GM19395 (cell line): ENCODE measurements around the gene TOM1.
"Not testable (repeated sequence)": the region's sequence is repeated elsewhere in the genome, so short reads cannot be mapped to it uniquely, and the experiment has no call there.

ENCODE experiments used
- ATAC-seq: cut with Tn5 transposase; IDR thresholded peaks from one replicate; pipeline ENCODE4 v1.9.1; 2021; ENCODE audit warnings: mild to moderate bottlenecking, moderate library complexity; ENCODE audit not compliant: unreplicated experiment

TOM1 gene

DNA sequence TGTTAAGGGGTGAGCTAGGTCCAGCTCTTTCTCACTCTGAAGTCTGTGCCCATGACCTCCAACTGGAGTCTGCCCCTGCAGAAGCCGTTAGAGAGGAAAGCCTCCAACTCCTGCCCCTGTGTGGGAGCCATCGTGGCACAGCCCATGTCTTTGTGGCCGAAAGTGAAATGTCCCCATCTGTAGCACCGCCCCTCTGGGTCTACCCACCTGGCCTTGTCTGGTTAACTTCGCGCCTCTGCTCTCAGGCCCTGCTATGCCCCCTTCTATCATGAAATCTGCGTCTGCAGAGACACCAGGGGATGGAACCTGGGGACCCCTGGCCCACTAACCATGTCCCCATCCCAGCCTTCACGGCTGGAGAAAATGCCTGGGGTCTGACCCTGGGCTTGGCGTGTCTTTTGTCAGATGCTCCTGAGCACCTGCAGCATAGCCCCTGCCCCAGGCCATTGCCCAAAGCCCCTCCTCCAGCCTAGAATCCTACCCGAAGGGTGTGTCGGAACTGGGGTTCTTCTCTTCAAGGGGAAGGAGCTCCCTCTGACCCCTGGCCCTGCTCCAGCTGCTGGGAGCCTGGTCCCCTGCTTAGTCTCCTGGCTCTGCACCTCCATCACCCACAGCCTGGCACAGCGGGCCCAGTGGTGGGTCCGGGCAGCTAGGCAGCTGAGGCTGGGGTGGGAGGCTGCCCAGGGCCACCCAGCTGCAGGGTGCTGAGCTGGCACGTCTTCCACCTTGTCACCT is 45.4 kb downstream of the TOM1 start:
- ATAC-seq: no peak

DNA sequence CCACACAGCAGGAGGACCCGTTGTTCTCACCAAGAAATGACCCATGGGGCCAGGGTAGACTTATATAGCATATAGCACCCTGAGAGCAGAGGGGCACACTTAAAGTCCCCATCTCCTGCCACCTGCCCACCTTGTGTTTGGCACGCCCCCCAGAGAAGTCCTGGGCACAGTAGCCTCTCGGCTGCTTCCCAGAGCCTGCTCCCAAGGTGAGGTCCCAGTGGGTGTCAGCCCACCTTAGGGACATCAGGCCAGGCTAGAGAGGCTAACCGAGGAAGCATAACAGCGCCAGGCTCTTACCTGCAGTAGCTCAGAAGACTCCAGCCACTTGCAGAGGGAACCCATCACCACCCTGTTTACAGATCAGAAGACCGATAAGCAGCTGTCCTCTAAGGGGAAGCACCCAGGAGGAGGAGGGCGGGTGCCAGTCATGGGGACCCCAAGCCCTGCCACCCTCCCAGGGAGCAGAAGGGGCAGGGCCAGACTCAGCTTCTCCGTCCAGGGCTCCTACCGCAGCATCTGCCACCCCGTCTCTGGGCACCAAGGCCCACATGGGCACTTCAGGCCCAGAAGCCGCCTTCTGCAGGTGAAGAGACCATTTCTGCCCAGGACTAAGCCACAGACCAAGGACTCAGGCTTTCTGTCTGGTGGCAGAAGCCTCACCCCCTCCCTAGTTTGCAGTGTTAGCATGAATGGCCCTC is 46.3 kb downstream of the TOM1 start:
- ATAC-seq: no peak

DNA sequence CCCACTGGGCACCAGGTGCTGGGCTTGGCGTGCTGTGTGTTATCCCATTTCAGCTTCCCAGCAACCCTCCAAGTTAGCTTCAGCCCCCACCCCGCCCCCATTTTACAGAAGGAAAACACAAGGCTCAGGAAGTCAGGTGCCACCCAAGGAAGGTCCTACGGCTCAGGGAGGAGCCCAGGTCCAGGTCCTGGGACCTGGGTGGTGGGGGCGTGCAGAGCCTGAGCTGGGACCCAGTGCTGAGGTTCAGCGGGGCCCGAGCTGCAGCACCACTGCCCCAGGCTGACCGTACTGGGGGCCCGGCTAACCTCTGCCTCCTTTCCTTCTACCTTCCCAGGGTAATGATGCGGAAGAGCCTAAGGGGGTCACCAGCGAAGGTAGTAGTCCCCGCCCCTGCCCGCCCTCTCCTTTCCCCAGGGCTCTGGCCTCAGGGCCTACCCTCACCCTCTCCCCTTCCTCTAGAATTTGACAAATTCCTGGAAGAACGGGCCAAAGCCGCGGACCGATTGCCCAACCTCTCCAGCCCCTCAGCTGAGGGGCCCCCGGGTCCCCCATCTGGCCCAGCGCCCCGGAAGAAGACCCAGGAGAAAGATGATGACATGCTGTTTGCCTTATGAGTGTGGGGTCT is 47.0 kb downstream of the TOM1 start:
- no peak for ATAC-seq

DNA sequence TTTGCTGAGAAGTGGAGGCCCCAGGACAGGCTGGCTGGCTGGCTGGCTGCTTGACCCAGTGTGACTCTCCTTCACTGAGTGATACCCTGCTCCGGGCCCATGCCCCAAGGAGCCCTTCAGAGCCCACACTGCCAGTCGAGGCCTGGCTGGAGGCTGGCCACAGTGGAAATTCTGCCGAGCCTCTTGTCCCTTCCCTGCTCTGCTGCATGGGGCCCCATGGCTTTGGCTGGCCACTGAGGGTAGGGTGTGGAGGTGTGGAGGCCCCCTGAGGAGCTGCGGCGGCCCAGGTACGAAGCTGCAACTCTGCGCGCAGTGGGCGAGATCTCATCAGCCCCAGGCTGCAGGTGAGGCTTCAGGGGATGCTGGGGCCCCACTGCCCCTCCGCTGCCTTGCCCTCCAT is 47.8 kb downstream of the TOM1 start:
- no peak for ATAC-seq

DNA sequence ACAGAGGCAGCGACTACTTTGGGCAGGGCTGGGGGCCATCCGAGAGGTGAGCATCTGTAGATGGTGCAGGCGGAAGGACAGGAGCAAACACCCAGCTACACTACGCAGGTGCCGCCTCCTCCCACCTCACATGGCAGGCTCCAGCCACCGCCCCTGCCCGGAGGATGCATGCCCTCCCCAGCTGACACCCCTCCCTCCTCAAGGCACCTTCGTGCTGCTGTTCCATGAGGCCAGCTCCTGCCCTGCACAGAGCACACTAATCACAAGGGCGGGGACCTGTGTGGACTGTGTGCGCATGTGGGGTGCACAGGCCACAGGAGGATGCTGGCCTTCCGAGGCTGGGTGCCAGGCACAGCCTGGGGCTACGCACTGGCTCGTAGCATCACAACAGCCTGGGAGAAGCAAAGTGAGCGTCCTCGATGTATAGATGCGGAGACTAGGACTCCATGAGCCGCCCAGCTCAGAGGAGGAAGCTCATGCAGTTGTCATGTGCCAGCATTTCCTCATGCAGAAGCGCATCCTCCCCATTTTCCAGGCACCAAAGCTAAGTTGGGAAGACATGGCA is 48.4 kb downstream of the TOM1 start:
- no peak for ATAC-seq

DNA sequence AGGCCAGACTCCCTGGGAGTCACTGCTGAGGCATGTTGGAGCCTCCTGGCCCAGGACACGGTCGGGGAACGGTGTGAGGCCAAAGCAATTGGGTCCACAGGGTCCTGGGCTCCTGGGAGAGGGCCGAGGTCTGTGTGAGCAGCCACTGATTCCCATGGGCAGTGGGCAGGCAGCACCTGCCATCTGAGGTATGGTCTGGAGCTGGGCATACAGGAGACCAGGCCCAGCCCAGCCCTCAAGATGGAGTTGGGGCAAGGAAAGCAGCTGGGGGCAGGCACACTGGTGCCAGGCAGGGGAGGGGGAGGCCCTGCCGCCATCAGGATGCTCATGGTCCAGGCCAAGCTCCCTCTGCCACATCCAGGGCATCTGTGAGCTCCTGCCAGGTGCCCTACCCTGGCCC is 49.0 kb downstream of the TOM1 start:
- ATAC-seq: no peak

DNA sequence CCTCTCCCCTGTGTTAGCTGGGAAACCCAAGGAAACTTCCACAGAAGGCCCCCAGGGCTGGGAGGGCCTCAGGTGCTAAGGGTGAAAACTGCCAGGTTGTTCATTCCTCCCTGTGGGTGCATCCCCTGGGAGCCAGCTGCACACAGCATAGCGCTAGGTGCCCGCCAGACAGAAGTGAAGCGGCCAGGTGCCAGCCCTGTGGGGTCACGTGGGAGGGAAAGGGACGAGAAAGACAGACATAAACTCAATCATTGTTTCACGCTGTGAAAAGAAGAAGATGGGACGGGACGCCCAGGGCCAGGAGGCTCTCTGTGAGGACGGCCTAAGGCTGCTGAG is 49.6 kb downstream of the TOM1 start:
- ATAC-seq: no peak

DNA sequence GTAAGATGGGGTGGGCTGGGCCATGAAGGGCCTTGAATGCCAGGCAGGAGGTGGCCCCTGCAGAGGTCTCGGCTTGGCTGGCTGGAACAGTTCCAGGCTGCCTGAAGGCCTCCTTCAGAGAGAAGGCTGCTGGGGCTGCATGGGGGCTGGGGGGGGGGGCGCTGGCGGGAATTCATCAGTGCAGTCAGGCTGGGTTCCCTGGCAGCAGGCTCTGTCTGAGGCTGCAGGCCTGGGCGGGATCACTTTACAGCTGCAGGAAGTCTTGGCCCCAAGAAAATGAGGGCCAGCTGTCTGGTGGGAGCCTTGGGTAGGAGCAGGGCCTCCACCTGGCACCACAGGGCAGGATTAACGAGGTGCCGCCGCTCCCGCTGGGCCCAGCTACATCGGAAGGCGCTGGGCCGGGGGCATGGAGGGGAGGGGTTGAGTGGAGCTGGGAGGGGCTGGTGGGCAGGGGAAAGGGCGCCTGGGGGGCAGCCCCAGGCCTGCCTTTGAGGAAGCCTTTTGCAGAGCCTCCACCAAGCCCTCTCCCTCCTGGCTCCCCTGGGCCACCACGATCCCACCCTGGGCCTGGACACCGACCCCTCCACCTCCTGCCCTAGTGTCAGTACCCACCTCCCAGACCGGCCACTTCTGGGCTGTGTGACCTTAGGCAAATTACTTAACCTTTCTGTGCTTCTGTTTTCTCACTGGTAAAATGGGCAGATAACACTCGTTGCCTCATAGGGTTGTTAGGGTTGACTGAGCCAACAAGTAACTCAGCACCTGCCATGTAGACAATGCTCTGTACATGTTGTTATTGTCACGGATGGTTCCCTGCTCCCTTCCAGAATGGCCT is 50.2 kb downstream of the TOM1 start:
- peak; percentile 7 for ATAC-seq

DNA sequence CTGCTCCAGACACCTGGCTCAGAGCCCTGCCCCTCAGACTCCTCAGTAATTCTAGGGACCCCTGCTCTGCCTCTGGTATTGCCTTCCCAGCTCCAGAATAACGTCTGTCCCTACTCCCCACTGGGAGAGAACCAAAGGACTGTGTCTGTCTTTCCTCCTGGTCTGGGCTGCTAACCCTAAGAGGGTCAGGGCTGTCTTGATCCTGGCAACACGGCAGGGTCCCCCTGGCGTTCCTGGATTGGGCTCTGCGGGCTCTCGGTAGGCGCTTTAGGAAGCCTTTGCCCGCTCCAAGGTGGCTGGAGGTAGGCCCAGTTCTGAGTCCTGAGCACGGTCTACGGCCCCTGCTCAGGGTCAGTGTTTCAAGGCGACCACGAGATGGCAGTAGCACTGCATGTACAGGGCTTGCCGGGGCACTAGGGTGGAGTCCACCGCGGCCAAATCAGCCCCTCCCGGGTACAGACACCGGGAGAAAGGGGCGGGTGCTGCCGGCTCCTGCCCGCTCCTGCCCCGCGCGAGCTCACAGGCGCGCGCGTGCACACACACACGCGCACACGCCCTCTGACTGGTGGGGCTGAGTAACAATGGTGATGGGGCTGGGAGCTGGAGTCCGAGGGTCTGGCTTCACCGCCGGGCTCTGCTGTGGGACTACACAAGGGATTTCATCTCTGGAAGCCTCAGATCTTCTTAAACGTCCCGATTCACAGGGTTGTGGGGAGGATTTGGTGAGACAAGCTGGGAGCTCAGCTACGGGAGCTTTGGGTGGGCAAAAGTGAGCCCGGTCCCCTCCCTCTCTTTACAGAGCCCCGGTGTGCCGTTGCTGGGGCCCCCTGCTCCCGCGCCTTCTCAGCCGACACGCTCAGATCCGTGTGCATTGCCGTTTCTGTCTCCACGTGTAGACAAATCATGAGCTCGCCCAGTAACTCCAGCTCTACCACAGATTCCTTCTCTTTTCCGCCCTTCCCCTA is 51.1 kb downstream of the TOM1 start:
- peak; percentile 81 for ATAC-seq

DNA sequence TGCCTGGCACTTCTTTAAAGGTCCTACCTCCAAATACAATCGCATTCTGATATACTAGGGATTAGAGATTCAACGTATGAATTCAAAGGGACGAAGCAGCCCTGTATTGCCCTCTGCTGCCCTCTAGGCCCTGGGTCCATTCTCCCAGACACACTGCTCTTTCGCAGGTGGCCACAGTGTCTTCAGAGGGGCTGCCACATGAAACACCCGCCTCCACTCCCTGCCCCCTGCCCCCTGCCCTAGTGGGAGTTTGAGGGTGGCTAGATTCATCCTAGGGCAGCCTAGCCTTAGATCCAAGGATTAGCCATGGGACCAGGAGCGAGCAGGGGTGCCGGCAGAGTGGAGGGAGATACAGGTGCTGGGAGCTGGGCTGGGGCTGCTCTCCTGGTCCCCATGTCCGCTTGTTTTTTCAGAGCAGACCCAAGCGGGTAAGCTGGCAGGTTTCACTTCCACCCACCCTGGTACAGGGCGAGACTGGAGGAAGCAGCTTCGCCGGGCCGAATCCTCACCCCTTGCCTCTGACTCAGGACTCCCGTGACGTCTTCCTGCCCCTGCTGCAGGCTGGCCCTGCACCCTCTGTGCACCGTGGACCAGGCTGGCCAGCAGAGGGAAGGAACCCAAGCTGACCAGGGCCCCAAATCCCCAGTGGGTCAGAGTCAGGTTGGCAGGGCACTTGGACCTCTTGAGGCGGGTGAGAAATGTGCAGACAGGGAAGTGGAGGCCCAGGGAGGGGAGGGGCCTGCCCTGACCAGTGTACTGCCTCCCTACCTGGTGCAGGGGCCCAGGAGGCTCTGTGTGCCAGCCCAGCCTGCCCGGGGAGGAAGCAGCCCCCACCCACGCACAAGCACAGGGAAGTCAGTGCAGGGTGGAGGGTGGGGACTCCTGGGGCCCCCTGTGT is 52.8 kb downstream of the TOM1 start:
- ATAC-seq: no peak

DNA sequence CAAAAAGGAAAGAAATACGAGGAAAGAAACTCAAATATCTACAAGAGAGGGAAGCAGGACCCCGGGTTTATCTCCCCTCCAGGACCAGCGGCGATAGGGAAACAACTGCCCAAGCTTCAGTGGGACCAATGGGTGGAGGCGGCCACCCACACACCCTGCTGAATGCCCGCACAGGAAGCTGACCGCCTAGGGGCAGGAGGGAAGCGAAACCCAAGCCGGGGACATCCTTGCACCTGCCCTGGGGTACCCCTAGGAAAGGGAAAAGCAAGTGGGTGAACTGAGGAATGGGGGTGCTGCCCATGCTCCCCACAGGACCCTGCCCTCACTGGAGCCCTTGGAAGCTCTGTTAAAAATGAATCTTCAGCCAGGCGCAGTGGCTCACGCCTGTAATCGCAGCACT is 53.6 kb downstream of the TOM1 start:
- ATAC-seq: no peak

DNA sequence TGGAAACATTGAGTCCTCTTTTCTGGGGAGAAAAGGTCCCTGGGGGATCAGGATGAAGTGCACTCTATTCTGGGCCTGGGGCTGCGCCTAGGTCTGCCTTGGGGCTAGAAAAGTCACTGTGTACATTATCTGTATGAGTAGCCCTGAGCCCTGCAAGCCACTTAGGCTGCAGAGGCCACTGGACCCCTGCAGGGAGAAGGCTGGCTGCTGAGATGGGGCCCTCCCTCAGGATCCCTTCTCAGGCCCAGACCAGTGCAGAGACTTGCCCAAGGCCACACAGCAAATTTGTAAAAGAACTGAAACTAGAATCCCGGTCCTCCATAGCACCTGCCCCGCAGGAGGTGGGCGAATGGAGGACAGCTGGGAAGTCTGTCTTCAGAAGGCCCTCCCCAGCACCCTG is 54.4 kb downstream of the TOM1 start:
- no peak for ATAC-seq

DNA sequence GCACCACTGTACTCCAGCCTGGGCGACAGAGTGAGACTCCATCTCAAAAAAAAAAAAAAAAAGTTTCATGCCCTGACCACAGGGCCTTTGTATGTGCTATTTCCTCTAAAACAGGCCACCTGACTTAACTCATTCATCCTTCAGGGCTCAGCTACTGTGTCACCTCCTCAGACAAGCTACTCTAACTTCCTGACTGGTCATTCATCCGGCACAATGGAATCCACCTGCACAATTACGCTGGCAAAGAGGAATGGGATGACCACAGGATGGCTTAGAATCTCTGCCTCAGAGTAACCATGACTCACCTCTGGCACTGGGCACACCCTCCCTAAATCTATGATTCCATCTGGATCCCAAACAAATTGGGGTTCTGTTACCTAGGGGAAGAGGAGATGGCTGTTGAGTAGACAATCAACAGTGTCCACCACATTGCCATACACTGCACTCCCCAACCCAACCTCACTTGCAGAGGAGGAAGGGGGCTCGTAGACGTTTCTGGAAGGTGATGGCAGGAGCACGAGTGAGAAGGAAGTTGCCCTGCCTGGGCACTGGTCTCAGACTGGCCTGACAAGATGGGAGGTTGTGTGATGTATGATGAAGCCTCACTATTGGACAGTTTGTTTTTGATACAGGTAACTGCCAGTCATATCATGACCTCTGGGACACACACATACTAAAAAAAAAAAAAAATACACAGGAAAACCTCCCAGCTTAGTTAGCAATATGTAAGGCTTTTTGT is 58.4 kb downstream of the TOM1 start:
- no peak for ATAC-seq

DNA sequence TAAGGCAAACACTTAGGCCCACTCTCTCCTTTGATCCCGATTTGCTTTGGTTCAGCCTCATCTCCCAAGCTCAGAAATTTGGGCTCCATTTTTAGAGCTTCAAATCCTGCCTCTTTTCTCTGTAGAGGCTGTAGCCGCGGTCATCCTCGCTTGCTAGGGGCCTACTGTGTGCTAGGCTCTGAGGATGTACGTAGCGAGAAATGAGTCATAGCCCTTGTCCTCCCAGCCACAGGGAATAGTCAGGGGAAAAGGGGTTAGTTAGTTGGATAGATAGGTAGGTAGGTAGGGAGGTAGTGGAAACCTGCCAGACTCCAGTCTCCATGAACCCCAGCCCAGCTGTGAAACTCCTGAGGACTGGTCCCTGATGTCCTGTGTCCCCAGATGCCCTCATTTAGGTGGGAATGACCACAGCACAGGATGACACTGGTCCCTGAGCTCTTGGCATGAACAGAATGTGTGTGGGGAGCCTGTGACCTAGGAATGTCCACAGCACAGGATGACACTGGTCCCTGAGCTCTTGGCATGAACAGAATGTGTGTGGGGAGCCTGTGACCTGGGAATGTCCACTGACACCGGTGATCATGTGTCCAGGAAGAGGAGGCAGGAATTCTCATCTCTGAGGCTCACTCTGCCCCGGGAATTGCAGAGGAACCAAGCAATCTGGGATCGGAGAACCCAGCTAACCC is 59.8 kb downstream of the TOM1 start:
- no peak for ATAC-seq

DNA sequence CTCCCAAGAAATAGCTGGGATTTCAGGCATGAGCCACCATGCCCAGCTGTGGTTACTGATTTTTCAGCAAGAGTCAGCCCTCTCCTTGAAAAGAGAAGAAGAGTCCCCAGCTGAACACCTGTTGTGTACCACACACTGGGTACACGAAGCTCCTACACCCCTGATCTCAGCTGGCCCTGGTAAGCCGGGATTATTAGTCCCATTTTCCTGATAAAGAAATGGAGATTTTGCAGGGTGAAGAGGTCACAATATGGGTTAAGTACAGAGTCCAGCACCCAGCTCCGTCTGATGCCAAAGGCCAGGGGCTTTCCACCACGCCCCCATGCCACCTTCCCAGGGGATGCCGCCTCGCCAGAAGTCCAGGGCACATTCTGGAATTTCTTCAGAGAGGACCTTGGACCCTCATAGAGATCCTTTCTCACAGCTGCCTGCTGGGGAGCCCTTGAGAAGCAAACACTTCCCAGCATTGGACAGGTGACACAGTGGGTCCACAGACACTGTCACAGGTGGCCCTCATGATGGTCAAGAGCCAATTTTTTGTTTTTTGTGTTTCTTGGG is 61.4 kb downstream of the TOM1 start:
- ATAC-seq: no peak

DNA sequence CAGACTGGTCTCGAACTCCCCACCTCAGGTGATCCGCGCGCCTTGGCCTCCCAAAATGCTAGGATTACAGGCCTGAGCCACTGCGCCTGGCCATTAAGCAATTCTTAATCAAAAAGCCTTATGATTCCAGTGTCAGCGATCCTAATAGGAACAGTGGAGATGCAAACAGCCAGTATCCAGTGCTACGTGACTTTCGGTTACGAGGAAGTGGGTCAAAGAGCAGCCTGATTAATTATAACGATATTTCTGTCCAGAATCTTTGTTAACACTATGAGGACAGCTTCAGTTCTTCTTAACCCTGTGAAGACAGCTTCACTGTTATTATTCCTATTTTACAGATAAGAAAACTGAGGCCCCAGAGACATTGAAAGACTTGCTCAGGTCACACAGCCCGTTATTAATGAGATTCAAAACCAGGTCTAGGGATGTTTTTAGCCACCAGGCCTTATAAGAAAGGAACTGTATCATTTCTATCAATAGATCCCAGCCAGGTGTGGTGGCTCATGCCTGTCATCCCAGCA is 63.9 kb downstream of the TOM1 start:
- no peak for ATAC-seq

DNA sequence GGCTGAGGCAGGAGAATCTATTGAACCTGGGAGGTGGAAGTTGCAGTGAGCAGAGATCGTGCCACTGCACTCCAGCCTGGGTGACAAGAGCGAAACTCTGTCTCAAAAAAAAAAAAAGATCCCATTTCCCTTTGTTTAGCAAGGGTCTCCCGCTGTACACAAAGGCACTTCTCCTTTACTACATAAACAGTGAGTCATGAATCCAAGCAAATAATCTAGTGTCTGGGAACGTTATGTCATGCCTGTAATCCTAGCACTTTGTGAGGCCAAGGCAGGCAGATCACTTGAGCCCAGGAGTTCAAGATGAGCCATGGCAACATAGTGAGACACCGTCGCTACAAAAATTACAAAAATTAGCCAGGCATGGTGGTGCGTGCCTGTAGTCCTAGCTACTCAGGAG is 64.5 kb downstream of the TOM1 start:
- ATAC-seq: not testable (repeated sequence)
